GM12878 (cell line): ENCODE measurements around the gene SH3BP5. TPM values are rescaled to one million over a fixed set of nuclear protein-coding genes. Genes with fewer than 3 reads are reported as not detected.
A peak's percentile ranks its signal among the peaks of the same experiment; 100 is the strongest.

Experiments
- ATAC-seq: fragments of 200-7000 bp; cut with Tn5 transposase; 3 replicates; pipeline ENCODE4 v1.9.1; 2020; ENCODE audit warnings: mild to moderate bottlenecking, moderate library complexity
- BruUV-seq: library from RNA; stranded (reverse); fragments of 400-500 nt; replicated peaks from 2 replicates; lab custom pipeline; 2021; lab: Mats Ljungman, UMichigan
- CTCF ChIA-PET: fragments of 300-600 bp; sonication (Branson Sonifier 250); formaldehyde crosslinking; extraction: SDS; loops from one replicate; lab custom pipeline; 2021; ENCODE audit warnings: inconsistent platforms; lab: Yijun Ruan, JAX
- POLR2A ChIA-PET: fragments of 350-600 bp; formaldehyde crosslinking; extraction: SDS; loops from one replicate; lab custom pipeline; 2021; ENCODE audit warnings: inconsistent platforms; lab: Charles Lee
- RAD21 ChIA-PET: fragments of 300-600 bp; sonication (Branson Sonifier 250); formaldehyde crosslinking; loops from one replicate; lab custom pipeline; 2023; ENCODE audit warnings: antibody characterized with exemption; ENCODE audit not compliant: unreplicated experiment; lab: Charles Lee
- SMC1A ChIA-PET: fragments of 300-600 bp; sonication (Branson Sonifier 250); formaldehyde crosslinking; loops from one replicate; lab custom pipeline; 2023; ENCODE audit not compliant: unreplicated experiment, uncharacterized antibody; lab: Charles Lee
- DNase-seq: peaks from one replicate; pipeline ENCODE4 v3.0.0-alpha.2; 2011; ENCODE audit warnings: low read depth, low spot score
- FAIRE-seq: peaks from 3 replicates; lab custom pipeline; 2011; peaks lifted over from hg19 to GRCh38; lab: Jason Lieb, UNC
- H2AFZ ChIP-seq: 2 replicates; pipeline ENCODE4 v1.6.0; 2011; ENCODE audit warnings: low read depth, low read length, control low read depth; ENCODE audit not compliant: control insufficient read depth
- H3K27ac ChIP-seq: 2 replicates; pipeline ENCODE4 v1.5.1; 2011; ENCODE audit warnings: control low read depth; ENCODE audit not compliant: control insufficient read depth, insufficient read depth
- H3K27me3 ChIP-seq, 2 experiments: replicated peaks in 1 of 2; 2 replicates each; pipeline versions ENCODE4 v1.6.0 to v1.6.1; 2011; ENCODE audit warnings: low read length in 1 of 2; ENCODE audit not compliant: control insufficient read depth in 2 of 2, insufficient read depth in 2 of 2
- H3K36me3 ChIP-seq, 2 experiments: 2 replicates each; pipeline ENCODE4 v1.5.1; 2011; ENCODE audit warnings: low read length in 1 of 2; ENCODE audit not compliant: control insufficient read depth in 2 of 2, insufficient read depth in 2 of 2
- H3K4me1 ChIP-seq: 2 replicates; pipeline ENCODE4 v1.6.1; 2011; ENCODE audit warnings: mild to moderate bottlenecking, low read length, moderate library complexity, mixed read lengths; ENCODE audit not compliant: control insufficient read depth, insufficient read depth
- H3K4me2 ChIP-seq: 2 replicates; pipeline ENCODE4 v1.6.0; 2011; ENCODE audit warnings: control low read depth; ENCODE audit not compliant: control insufficient read depth, insufficient read depth
- H3K4me3 ChIP-seq: fragments of 200-600 bp; sonication (generic); 2 replicates; pipeline ENCODE4 v1.5.1; 2016
- H3K79me2 ChIP-seq: 2 replicates; pipeline ENCODE4 v1.6.0; 2011; ENCODE audit warnings: low read length; ENCODE audit not compliant: control insufficient read depth, insufficient read depth
- H3K9ac ChIP-seq: 2 replicates; pipeline ENCODE4 v1.8.0; 2011; ENCODE audit warnings: low read length, control low read depth, mixed read lengths; ENCODE audit not compliant: control insufficient read depth, insufficient read depth
- H3K9me3 ChIP-seq: replicated peaks from 3 replicates; pipeline ENCODE4 v1.5.1; 2011; ENCODE audit warnings: mild to moderate bottlenecking, low read length; ENCODE audit not compliant: control insufficient read depth, insufficient read depth
- H4K20me1 ChIP-seq: 2 replicates; pipeline ENCODE4 v1.6.0; 2011; ENCODE audit not compliant: control insufficient read depth, insufficient read depth
- CHD4 ChIP-seq: fragments of 200-600 bp; sonication (generic); IDR thresholded peaks from 2 replicates; pipeline ENCODE4 v1.6.1; 2016; ENCODE audit warnings: mild to moderate bottlenecking
- IRF4 ChIP-seq: IDR thresholded peaks from 2 replicates; pipeline ENCODE4 v1.6.1; 2011; ENCODE audit warnings: low read depth, low read length
- KAT2A ChIP-seq: conservative IDR thresholded peaks from 2 replicates; pipeline ENCODE4 v1.6.1; 2011; ENCODE audit warnings: low read depth, low read length; ENCODE audit not compliant: control insufficient read depth
- ZNF217 ChIP-seq: fragments of 450-650 bp; IDR thresholded peaks from 2 replicates; pipeline ENCODE4 v1.6.1; 2017; ENCODE audit warnings: antibody characterized with exemption, mild to moderate bottlenecking
- WGBS: methylation state at CpG from one replicate; pipeline ENCODE4 v1.1.6; 2016; ENCODE audit warnings: low lambda C conversion rate; ENCODE audit not compliant: insufficient replicate concordance, insufficient coverage; ENCODE audit errors: missing lambda C conversion rate; 5-methylcytosine and 5-hydroxymethylcytosine counted together
- in situ Hi-C: fragments of 300-500 bp; cut with MboI; formaldehyde crosslinking; loops from 9 replicates; pipeline ENCODE4 v1.14.3; 2018; ENCODE audit warnings: mixed read lengths
- intact Hi-C: fragments of 100-400 bp; cut with micrococcal nuclease; formaldehyde crosslinking; loops from one replicate; pipeline ENCODE4 v1.14.2; 2022; ENCODE audit not compliant: unreplicated experiment
- polyA plus RNA-seq, 11 experiments: library from polyadenylated mRNA; depleted of rRNA in 4 of 11; unstranded in 6 of 11; stranded (reverse) in 5 of 11; fragments of >200 nt; fragmentation: Nextera tagmentation in 4 of 11; fragmentation: Illumina TruSeq in 1 of 11; extraction: Ambion mirVana in 4 of 11; extraction: Trizol in 1 of 11; gene quantifications; 1 replicate in 1 of 11; 2 replicates in 10 of 11; pipeline versions ENCODE4 v1.2.1 to v1.2.3, GENCODE V29; 2011 to 2016; ENCODE audit warnings: inconsistent platforms in 2 of 11, missing spikeins in 2 of 11, low read depth in 1 of 11
- total RNA-seq, 4 experiments: library from RNA; depleted of rRNA in 3 of 4; stranded (reverse); fragments of >200 nt in 3 of 4; fragmentation: Illumina TruSeq in 1 of 4; extraction: Trizol in 1 of 4; gene quantifications; 2 replicates each; pipeline versions ENCODE4 v1.2.1 to v1.2.3, GENCODE V29; 2013 to 2021
- TF ChIP-seq, protein P1 (sequence below): fragments of 450-650 bp; IDR thresholded peaks from 2 replicates; pipeline ENCODE4 v1.6.1; 2016; ENCODE audit warnings: mild to moderate bottlenecking, moderate library complexity, borderline replicate concordance

Gene SH3BP5
- total and polyA plus RNA-seq, 10 of the 15 experiments (the other 5 are each of a cell fraction or from before 2014, with no cell fraction given) = 14.9 to 87.5 (median 43.7) TPM

DNA sequence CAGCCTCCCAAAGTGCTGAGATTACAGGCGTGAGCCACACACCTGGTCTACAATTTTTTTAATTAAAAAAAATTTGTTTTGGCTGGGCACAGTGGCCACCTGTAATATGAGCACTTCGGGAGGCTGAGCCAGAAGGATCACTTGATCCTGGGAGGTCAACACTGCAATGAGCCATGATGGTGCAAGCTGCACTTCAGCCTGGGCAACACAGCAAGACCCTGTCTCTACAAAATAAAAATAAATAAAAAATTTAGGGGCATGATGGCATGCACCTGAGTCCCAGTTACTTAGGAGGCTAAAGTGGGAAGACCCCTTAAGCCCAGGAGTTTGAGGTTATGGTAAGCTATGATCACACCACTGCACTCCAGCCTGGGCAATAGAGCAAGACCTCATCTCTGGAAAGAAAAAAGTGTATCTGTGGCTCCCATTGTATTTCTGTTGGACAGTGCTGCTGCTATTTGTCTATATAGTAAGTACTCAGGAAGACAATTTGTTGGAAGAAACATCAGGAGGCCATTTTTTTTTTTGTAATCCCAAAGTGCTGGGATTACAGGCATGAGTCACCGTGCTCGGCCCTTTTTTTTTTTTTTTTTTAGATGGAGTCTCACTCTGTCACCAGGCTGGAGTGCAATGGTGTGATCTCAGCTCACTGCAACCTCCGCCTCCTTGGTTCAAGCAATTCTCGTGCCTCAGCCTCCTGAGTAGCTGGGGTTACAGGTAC, 27.5 kb upstream of the SH3BP5 start:
- Histone ChIP-seq H3K36me3 (no peaks in the 10 kb centered on the region), H3K4me2 (no peak overlapping the region), H3K4me1 (peaks cover 58% of the 10 kb centered on the region), H3K9ac (no peak overlapping the region), H3K4me3 (no peak overlapping the region), H2AFZ (no peak overlapping the region), H3K27me3 (no peaks in the 10 kb centered on the region), H4K20me1 (no peaks in the 10 kb centered on the region), H3K27ac (no peak overlapping the region; the same call in 1 of the 2 replicates), H3K79me2 (no peaks in the 10 kb centered on the region), H3K9me3 (no peaks in the 10 kb centered on the region)
- no peak for FAIRE-seq
- in situ Hi-C loops (loop anchor here (25.0 kb wide), 2 partner anchors 1152 to 1552 kb away; partner anchors contain the start of gene RFTN1), intact Hi-C loops (loop anchor here (2.0 to 5.0 kb wide), 2 partner anchors 43 to 1152 kb away; partner anchors contain the start of gene RFTN1)
- ChIA-PET SMC1A (interaction anchor here (1.1 to 2.6 kb wide), 4 partner anchors 14 to 30 kb away, joined by 3 to 18 read pairs (median 9); no protein-coding TSS in a partner anchor), POLR2A (interaction anchor here (0.6 to 0.7 kb wide), 6 partner anchors 15 to 1436 kb away, joined by 3 to 8 read pairs (median 4); no protein-coding TSS in a partner anchor), RAD21 (interaction anchor here (1.9 kb wide), 1 partner anchor 27 kb away, joined by 7 read pairs; the partner anchor contains the start of gene SH3BP5), CTCF (interaction anchor here (3.3 kb wide), 1 partner anchor 26 kb away, joined by 15 read pairs; the partner anchor contains the start of gene SH3BP5)
- no peak for DNase-seq
- 87% methylated on average over 6 of the region's 6 CpGs for WGBS
- no TSS peak for BruUV-seq
- ATAC-seq = no peak
- TF ChIP-seq IRF4 = no peak
- no peak for TF ChIP-seq KAT2A
- TF ChIP-seq, protein P1, sequence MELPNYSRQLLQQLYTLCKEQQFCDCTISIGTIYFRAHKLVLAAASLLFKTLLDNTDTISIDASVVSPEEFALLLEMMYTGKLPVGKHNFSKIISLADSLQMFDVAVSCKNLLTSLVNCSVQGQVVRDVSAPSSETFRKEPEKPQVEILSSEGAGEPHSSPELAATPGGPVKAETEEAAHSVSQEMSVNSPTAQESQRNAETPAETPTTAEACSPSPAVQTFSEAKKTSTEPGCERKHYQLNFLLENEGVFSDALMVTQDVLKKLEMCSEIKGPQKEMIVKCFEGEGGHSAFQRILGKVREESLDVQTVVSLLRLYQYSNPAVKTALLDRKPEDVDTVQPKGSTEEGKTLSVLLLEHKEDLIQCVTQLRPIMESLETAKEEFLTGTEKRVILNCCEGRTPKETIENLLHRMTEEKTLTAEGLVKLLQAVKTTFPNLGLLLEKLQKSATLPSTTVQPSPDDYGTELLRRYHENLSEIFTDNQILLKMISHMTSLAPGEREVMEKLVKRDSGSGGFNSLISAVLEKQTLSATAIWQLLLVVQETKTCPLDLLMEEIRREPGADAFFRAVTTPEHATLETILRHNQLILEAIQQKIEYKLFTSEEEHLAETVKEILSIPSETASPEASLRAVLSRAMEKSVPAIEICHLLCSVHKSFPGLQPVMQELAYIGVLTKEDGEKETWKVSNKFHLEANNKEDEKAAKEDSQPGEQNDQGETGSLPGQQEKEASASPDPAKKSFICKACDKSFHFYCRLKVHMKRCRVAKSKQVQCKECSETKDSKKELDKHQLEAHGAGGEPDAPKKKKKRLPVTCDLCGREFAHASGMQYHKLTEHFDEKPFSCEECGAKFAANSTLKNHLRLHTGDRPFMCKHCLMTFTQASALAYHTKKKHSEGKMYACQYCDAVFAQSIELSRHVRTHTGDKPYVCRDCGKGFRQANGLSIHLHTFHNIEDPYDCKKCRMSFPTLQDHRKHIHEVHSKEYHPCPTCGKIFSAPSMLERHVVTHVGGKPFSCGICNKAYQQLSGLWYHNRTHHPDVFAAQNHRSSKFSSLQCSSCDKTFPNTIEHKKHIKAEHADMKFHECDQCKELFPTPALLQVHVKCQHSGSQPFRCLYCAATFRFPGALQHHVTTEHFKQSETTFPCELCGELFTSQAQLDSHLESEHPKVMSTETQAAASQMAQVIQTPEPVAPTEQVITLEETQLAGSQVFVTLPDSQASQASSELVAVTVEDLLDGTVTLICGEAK = no peak
- TF ChIP-seq CHD4 = no peak
- 0 out of 2 replicates have a peak, but pooled peaks have one; percentile 20 for TF ChIP-seq ZNF217
